Epithelial cell of alveolus of lung (primary cell): ENCODE results near the gene MSS51. TPM values are rescaled to one million over a fixed set of nuclear protein-coding genes. Genes with fewer than 3 reads are reported as not detected.

Experiments
- total RNA-seq: library from RNA; depleted of rRNA; stranded (reverse); fragments of >200 nt; gene quantifications from 2 replicates; pipeline ENCODE4 v1.2.1, GENCODE V29; 2015

MSS51 gene
- total RNA-seq, result 0.39 and 0.96 TPM in 2 replicates

GRCh38 chr10:73433538-73433867 is at the start of gene MSS51:
MSS51 (minus strand) TSS chr10:73433561; CDS start chr10:73428284, 5,277 bp downstream.

GRCh38 chr10:73413528-73414229 is 19.7 kb downstream of the MSS51 start, which contains the start of gene ANXA7:
ANXA7 (minus strand) TSS chr10:73414058; CDS start chr10:73400856, 13,202 bp downstream.

Other genes with a start within 250 kb of the MSS51 start
- 11.3 and 30.8 TPM in 2 replicates for gene DNAJC9, start 186.3 kb downstream of the MSS51 start, total RNA-seq
- 46.5 and 60.0 TPM in 2 replicates for gene MRPS16, start 180.9 kb downstream of the MSS51 start, total RNA-seq
- 0.13 and 0.64 TPM in 2 replicates for gene CFAP70, start 74.7 kb downstream of the MSS51 start, total RNA-seq
- 45.6 and 75.9 TPM in 2 replicates for gene ANXA7, start 19.5 kb downstream of the MSS51 start, total RNA-seq
- 20.7 and 22.8 TPM in 2 replicates for gene PPP3CB, start 62.5 kb upstream of the MSS51 start, total RNA-seq
- gene USP54, start 157.8 kb upstream of the MSS51 start, total RNA-seq, result 5.8 and 6.5 TPM in 2 replicates
- gene MYOZ1, start 207.9 kb upstream of the MSS51 start, total RNA-seq, result 0.39 TPM in 1 of 2 replicates, not detected in the other
- 0.08 TPM in 1 of 2 replicates, not detected in the other for gene SYNPO2L, start 222.5 kb upstream of the MSS51 start, total RNA-seq